ENCODE data around the gene PAOX.
"Not testable (repeated sequence)": the region's sequence is repeated elsewhere in the genome, so short reads cannot be mapped to it uniquely, and the experiment has no call there.

The PAOX gene

GRCh38 chr10:133405844-133406527, 26.9 kb downstream of the PAOX start:
- no peak for DNase-seq (ENCODE audit: low read depth in 2 of 2)

GRCh38 chr10:133411523-133412380, 32.7 kb downstream of the PAOX start:
- DNase-seq (ENCODE audit: low read depth in 2 of 2): no peak

DNA sequence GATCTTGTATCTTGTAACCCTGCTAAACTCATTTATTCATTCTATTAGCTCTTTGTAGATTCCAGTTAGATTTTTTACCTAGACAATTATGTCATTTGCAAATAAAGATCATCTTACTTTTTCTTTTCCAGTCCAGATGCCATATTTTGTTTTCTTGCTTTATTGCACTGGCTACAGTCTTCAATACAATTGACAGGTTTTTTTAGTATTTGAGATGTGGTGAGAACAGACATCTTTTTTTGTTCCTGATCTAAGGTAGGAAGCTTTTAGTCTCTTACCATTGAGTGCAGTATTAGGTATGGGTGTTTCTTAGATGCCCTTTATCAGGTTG, 33.3 kb downstream of the PAOX start:
- DNase-seq (ENCODE audit: low read depth in 2 of 2): no peak

DNA sequence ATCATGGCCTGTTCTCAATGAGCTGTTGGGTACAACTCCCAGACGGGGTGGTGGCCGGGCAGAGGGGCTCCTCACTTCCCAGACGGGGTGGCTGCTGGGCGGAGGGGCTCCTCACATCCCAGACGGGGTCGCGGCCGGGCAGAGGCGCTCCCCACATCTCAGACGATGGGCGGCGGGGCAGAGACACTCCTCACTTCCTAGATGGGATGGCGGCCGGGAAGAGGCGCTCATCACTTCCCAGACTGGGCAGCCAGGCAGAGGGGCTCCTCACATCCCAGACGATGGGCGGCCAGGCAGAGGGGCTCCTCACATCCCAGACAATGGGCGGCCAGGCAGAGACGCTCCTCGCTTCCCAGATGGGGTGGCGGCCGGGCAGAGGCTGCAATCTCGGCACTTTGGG, 35.3 kb downstream of the PAOX start:
- not testable (repeated sequence) for DNase-seq (ENCODE audit: low read depth in 2 of 2)

GRCh38 chr10:133415752-133416151, 36.7 kb downstream of the PAOX start:
- DNase-seq (ENCODE audit: low read depth in 2 of 2): no peak

DNA sequence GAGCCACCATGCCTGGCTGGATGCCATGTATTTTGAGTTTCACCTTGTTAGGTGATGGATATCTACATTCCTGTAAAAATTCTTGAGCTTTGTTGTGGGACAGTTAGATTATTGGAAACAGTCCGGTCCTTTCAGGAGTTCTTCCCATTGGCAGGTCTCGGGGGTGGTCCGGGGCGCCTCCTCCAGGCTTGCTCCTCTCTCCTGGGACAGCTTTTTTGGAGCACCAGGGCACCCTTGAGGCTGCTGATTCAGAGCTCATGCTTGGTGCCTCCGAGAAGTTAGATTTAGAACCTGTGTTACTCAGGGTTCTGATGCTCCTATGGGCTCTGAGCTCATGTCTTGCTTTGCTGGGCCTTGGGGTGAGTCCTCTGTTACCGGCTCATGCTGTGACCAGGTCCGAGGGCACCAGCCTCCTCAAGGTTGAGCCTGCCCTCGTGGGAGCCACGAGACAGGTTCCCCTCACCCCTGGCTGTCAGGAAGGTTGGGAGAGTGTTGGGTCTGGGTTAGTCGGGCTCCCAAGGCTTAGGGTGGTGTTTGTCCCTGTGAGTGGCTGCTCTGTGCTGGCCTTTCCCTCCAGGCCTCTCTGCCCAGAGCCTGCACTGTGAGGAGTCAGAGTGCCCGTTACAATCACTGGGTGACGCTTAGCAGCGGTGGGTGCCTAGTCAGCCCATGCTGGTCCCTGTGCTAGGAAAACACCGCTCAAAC, 39.4 kb downstream of the PAOX start:
- DNase-seq (ENCODE audit: low read depth in 2 of 2): no peak

DNA sequence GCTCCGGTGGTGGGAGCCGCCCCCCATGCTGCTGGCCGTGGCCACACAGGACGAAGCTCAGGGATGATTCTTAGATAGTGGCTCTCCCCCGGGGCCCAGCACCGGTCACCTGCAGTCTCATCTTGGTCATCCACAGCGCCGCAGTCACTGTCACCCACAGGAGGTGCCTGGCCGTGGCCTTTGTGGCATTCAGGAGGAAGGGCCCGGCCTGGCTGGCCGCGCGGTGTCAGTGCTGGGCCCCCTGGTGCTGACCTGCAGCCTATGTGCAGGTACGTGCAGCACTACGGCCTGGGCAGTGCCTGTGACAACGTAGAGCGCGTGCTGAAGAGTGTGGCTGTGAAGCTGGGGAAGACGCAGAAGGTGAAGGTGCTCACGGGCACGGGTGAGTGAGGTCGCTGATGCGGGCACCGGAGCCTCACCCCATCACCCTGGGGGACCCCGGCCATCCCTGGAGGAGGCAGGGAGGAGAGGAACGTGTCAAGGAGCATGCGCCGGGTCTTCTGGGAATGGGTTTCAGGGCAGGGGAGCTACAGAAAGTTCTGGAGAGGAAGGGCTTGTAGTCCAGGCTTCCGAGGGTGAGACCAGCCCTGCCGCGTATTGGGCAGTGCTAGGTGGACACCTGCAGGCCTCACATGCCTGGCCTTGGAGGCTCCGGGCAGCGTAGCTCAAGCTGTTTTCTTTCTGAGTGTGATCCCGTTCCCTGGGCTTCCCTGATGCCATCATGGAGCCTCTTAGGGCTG, 40.3 kb downstream of the PAOX start:
- no peak for DNase-seq (ENCODE audit: low read depth in 2 of 2)

DNA sequence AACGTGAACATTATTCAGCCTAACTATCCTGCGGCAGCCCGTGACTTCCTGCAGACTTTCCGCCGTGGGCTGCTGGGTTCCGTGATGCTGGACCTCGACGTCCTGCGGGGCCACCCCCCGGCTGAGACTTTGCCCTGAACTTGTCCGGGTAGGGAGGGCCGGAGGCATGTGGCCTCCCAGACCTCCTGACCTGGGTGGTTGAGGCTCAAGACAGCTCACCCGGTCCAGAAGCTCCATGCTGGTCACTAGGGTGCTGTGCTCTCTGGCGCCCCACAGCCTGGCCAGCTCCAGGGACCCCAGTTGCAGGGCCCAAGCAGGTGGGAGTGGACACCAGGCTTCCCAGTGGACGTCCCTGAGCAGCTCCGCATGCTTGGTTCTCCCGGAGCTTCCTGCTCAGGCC, 41.0 kb downstream of the PAOX start:
- DNase-seq (ENCODE audit: low read depth in 2 of 2): no peak

DNA sequence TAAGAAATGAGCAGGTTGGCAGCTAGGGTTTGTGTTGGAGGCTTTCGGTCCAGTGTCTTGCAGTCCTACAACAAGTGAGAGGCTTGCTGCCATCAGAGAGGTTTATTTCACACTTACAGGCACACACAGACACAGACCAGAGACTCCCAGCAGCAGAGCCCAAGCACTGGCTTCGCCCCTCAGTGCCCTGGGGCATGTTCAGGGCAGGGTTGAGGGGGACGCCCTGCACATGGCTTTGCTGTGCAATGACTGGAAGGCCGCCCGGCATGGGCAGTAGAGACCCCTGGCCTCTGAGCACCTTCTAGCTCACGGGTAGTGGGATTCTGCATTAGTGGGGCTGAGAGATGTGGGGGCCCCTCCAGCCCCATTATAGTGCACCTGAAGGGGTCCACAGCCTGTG, 41.5 kb downstream of the PAOX start:
- DNase-seq (ENCODE audit: low read depth in 2 of 2): no peak

- DNase-seq (ENCODE audit: low read depth in 2 of 2): no peak
Observed at GRCh38 chr10:133421336-133422222, 42.5 kb downstream of the PAOX start.

DNA sequence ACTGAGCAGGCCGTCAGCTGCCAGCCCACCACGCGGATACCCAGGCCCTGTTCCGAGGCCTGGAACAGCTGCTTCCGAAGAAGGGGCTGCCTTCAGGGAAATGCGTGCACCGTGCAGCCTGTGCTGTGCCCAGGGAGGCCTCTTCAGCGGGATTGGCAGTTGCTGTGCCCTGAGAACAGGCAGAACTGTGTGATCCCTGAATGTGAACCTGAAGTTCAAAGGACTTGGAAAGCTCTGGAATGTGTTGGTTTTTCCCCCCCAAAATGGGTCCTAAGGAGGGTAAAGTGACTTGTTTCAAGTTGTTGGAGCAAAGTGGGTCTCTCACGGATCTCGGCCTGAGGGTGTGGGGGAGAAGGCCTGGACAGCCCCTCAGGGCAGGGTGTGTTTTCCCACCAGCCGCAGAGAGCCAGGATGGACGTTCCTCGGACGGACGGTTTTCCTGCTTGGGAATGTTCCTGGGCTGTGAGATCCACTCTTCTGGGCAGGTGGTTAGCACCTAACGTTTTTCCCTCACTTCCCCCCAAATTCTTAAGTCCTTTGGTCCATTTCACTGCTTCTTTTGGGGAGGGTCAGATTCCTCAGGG, 43.3 kb downstream of the PAOX start:
- DNase-seq (ENCODE audit: low read depth in 2 of 2): no peak

- no peak for DNase-seq (ENCODE audit: low read depth in 2 of 2)
Observed at GRCh38 chr10:133422807-133423771, 44.0 kb downstream of the PAOX start.

DNA sequence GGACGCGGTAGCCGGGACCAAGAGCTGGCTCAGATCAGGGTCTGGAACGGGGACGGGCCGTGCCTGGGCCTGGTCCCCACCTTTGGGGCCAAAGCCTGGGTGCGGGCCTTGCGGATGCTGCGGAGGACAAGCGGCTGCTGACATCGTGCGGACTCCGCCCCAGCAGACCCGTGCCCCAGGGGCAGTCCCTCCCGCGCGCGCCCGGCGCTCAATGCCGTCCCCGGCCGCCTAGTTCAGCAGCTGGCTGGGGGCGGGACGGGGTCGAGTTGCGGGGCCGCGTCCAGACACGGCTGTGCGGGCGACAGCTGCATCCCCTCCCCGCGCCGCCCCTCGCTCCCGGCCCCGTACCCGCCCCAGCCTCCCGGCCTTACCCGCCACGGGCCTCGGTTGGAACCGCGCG, 45.0 kb downstream of the PAOX start:
- DNase-seq (ENCODE audit: low read depth in 2 of 2): not testable (repeated sequence)

DNA sequence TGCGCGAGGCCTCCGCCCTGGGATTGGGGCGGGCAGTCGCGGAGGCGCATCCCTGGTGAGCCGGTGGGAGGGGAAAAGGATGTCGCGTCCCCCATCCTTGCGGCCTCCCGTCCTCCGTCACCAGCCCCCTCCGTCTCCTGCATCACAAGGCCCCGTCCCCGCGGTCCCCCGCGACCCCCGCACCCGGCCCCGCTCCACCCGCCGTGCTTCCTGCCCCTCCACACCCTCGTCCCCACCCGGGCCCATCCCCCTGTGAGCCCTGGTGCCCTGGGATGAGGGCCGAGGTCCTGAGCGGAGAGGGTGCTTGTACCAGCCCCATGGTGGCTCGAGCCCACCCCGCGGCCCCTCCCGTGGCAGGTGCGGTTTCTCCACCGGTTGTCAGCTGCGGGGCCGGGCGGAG, 45.5 kb downstream of the PAOX start, which contains the start of gene SPRN:
SPRN (minus strand) TSS at position 25 of the 400 bp plus-strand sequence. CDS start 944 bp downstream, outside the sequence.
- DNase-seq (ENCODE audit: low read depth in 2 of 2): not testable (repeated sequence)

GRCh38 chr10:133429571-133429970, 50.5 kb downstream of the PAOX start:
- DNase-seq (ENCODE audit: low read depth in 2 of 2): not testable (repeated sequence)

- DNase-seq (ENCODE audit: low read depth in 2 of 2): not testable (repeated sequence)
Observed at GRCh38 chr10:133431888-133432613, 53.0 kb downstream of the PAOX start.

GRCh38 chr10:133432789-133433188, 53.7 kb downstream of the PAOX start:
- not testable (repeated sequence) for DNase-seq (ENCODE audit: low read depth in 2 of 2)

DNA sequence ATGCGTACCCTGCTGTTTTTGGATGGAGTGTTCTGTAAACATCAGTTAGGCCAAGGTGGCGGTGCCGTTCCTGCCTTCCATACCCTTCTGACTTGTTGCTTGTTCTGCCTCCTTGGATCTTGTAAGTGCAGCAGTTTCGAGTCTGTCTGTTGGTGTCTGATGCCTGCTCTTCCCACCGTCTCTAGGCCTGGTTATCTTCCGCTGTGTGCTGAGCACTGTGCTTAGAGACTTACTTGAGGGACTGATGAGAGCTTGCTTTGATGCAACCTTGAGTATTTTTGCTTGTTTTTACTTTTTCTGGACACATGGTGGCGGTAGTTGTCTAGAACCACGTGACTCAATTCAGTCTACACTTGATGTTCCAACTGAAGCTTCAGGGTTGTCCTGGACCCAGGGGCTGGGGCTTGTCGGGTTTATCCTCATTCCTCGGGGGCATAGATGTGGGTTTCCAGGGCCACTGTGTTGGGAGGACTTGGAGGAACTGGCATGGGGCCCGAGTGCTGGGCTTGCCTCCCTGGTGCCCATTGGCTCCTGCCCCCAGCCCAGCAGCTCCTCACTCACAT, 59.7 kb downstream of the PAOX start:
- DNase-seq (ENCODE audit: low read depth in 2 of 2): no peak

Measured in stimulated activated CD8-positive, alpha-beta memory T cell treated with anti-CD3 and anti-CD28 coated beads, Interleukin-15, amount 100 ng/mL, for 48 hours (primary cell).